ENCODE measurements around the gene OR2L13. TPM values are rescaled to one million over a fixed set of nuclear protein-coding genes. Genes with fewer than 3 reads are reported as not detected.

Gene OR2L13
- total RNA-seq, 1 experiment from 2014 or later: not detected

DNA sequence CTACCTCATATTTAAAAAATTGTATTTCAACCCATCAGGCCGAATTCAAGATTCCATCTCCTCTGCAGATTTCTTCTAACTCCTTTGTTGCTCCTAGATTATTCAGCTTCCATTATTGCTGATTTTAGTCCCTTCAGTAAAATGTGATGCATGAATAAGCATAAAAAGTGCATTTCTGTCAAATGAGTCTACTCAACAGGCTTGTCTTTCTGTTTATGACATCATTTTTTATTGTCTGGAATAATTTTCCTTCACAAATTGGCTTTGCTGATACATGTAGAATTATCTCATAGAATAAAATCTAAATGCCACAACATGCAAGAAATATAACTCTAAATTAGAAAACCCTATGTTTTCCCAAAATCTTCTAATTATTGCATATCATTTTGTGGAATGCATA lies 48.3 kb downstream of the OR2L13 start:
- no peak overlapping the region for H3K27ac ChIP-seq
- no peaks in the 10 kb centered on the region for H3K4me1 ChIP-seq
- H3K9me3 ChIP-seq (replicated peaks): no peaks in the 10 kb centered on the region
- no peak overlapping the region for H3K4me3 ChIP-seq
- DNase-seq: no peak
- H3K36me3 ChIP-seq: no peaks in the 10 kb centered on the region
- H3K27me3 ChIP-seq: no peaks in the 10 kb centered on the region

DNA sequence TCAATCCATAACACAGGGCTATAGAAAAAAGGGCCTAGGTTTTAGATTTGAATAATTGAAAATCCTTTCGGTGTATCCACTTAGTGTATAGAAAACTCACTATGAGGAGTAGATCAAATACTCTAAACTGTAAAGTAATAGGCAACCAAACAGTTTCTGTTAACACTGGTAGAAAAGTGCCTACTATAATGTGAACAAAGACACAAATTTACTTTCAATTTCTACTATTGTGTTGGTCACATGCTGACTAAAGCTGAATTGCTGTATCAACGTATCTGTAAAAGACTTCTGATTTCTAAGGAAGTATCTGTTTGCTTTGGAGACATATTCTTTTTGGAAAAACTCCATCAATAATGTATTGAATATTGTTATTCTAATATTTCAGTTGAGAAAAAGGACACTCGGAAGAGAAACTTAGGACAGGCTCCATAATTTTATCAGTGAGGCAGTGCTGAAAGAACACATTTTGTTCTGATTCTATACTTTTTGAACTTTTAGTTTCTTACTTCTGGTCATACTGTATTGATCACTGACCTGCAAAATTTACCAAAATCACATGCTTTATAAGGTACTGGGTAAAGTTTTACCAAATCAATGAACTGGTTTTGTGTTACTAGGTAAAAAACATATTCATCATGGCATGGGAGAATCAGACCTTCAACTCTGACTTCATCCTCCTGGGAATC lies 49.7 kb downstream of the OR2L13 start, which contains the start of gene OR2M5:
Gene OR2M5 (plus strand): TSS at position 636 of the 686 bp plus-strand sequence. CDS start 0 bp downstream, at position 636.
- no peak within 1 kb of the TSS for H3K27ac ChIP-seq
- no peaks in the 10 kb centered on the region for H3K27me3 ChIP-seq
- H3K9me3 ChIP-seq (replicated peaks): no peaks in the 10 kb centered on the region
- no peak for DNase-seq
- no peaks in the 10 kb centered on the region for H3K36me3 ChIP-seq
- no peaks in the 10 kb centered on the region for H3K4me1 ChIP-seq
- H3K4me3 ChIP-seq: no peak within 1 kb of the TSS

Other genes starting within 250 kb of the OR2L13 start
- gene TRIM58, start 238.0 kb upstream of the OR2L13 start, total RNA-seq (2014; rRNA removed; shearing (Covaris generic)): not detected in 2 replicates
- gene OR2W3, start 199.6 kb upstream of the OR2L13 start, total RNA-seq (2014; rRNA removed; shearing (Covaris generic)): not detected in 2 replicates
- gene OR2T8, start 174.9 kb upstream of the OR2L13 start, total RNA-seq (2014; rRNA removed; shearing (Covaris generic)): not detected in 2 replicates
- not detected in 2 replicates for gene OR2AJ1, start 170.3 kb upstream of the OR2L13 start, total RNA-seq (2014; rRNA removed; shearing (Covaris generic))
- gene OR2L8, start 146.3 kb upstream of the OR2L13 start, total RNA-seq (2014; rRNA removed; shearing (Covaris generic)): not detected in 2 replicates
- gene OR2AK2, start 130.0 kb upstream of the OR2L13 start, total RNA-seq (2014; rRNA removed; shearing (Covaris generic)): not detected in 2 replicates
- gene OR2L5, start 81.5 kb upstream of the OR2L13 start, total RNA-seq (2014; rRNA removed; shearing (Covaris generic)): not detected in 2 replicates
- not detected in 2 replicates for gene OR2L2, start 65.1 kb upstream of the OR2L13 start, total RNA-seq (2014; rRNA removed; shearing (Covaris generic))
- gene OR2L3, start 48.3 kb upstream of the OR2L13 start, total RNA-seq (2014; rRNA removed; shearing (Covaris generic)): not detected in 2 replicates
- not detected in 2 replicates for gene OR2M5, start 50.0 kb downstream of the OR2L13 start, total RNA-seq (2014; rRNA removed; shearing (Covaris generic))
- gene OR2M2, start 79.6 kb downstream of the OR2L13 start, total RNA-seq (2014; rRNA removed; shearing (Covaris generic)): not detected in 2 replicates
- gene OR2M3, start 102.1 kb downstream of the OR2L13 start, total RNA-seq (2014; rRNA removed; shearing (Covaris generic)): 0.02 TPM in 1 of 2 replicates, not detected in the other
- gene OR2M4, start 136.2 kb downstream of the OR2L13 start, total RNA-seq (2014; rRNA removed; shearing (Covaris generic)): 0.26 TPM in 1 of 2 replicates, not detected in the other
- not detected in 2 replicates for gene OR2T33, start 182.8 kb downstream of the OR2L13 start, total RNA-seq (2014; rRNA removed; shearing (Covaris generic))
- gene OR2T12, start 208.2 kb downstream of the OR2L13 start, total RNA-seq (2014; rRNA removed; shearing (Covaris generic)): 0.02 TPM in 1 of 2 replicates, not detected in the other
- gene OR2M7, start 229.4 kb downstream of the OR2L13 start, total RNA-seq (2014; rRNA removed; shearing (Covaris generic)): not detected in 2 replicates

Measured in SJCRH30 (cell line).